HG02973 (cell line): ENCODE data around the gene RSPH1.

Experiments used
- ATAC-seq: cut with Tn5 transposase; IDR thresholded peaks from one replicate; pipeline ENCODE4 v1.9.1; 2021; ENCODE audit warnings: moderate library complexity; ENCODE audit not compliant: unreplicated experiment

The RSPH1 gene

GRCh38 chr21:42496120-42496838, at the start of gene RSPH1:
Gene RSPH1 (minus strand): TSS chr21:42496224. CDS start chr21:42496186, 38 bp downstream.
- ATAC-seq, result peak; percentile 94

GRCh38 chr21:42545745-42546144, 49.7 kb upstream of the RSPH1 start:
- ATAC-seq, result no peak

- no peak for ATAC-seq
Observed at GRCh38 chr21:42545317-42545716, 49.3 kb upstream of the RSPH1 start.

- ATAC-seq, result no peak
Observed at GRCh38 chr21:42544544-42544943, 48.5 kb upstream of the RSPH1 start.

- no peak for ATAC-seq
Observed at GRCh38 chr21:42543106-42543847, 47.3 kb upstream of the RSPH1 start.

- ATAC-seq, result no peak
Observed at GRCh38 chr21:42542596-42542995, 46.6 kb upstream of the RSPH1 start.

- no peak for ATAC-seq
Observed at GRCh38 chr21:42542196-42542595, 46.2 kb upstream of the RSPH1 start.

GRCh38 chr21:42541618-42542017, 45.6 kb upstream of the RSPH1 start:
- ATAC-seq, result no peak

GRCh38 chr21:42541174-42541573, 45.1 kb upstream of the RSPH1 start:
- no peak for ATAC-seq

- no peak for ATAC-seq
Observed at GRCh38 chr21:42540396-42540795, 44.4 kb upstream of the RSPH1 start.

- no peak for ATAC-seq
Observed at GRCh38 chr21:42539931-42540343, 43.9 kb upstream of the RSPH1 start.

GRCh38 chr21:42539342-42539741, 43.3 kb upstream of the RSPH1 start:
- no peak for ATAC-seq

GRCh38 chr21:42538479-42539275, 42.7 kb upstream of the RSPH1 start:
- no peak for ATAC-seq

- ATAC-seq, result no peak
Observed at GRCh38 chr21:42537106-42537742, 41.2 kb upstream of the RSPH1 start.

GRCh38 chr21:42536601-42537000, 40.6 kb upstream of the RSPH1 start:
- no peak for ATAC-seq

GRCh38 chr21:42535602-42536171, 39.7 kb upstream of the RSPH1 start:
- ATAC-seq, result peak; percentile 49

- ATAC-seq, result no peak
Observed at GRCh38 chr21:42534421-42535378, 38.7 kb upstream of the RSPH1 start.

GRCh38 chr21:42533963-42534355, 37.9 kb upstream of the RSPH1 start:
- no peak for ATAC-seq

GRCh38 chr21:42533306-42533962, 37.4 kb upstream of the RSPH1 start:
- ATAC-seq, result no peak
